Measurements from ENCODE around the gene TNS2.
"Not testable (repeated sequence)": the region's sequence is repeated elsewhere in the genome, so short reads cannot be mapped to it uniquely, and the experiment has no call there.

The TNS2 gene

DNA sequence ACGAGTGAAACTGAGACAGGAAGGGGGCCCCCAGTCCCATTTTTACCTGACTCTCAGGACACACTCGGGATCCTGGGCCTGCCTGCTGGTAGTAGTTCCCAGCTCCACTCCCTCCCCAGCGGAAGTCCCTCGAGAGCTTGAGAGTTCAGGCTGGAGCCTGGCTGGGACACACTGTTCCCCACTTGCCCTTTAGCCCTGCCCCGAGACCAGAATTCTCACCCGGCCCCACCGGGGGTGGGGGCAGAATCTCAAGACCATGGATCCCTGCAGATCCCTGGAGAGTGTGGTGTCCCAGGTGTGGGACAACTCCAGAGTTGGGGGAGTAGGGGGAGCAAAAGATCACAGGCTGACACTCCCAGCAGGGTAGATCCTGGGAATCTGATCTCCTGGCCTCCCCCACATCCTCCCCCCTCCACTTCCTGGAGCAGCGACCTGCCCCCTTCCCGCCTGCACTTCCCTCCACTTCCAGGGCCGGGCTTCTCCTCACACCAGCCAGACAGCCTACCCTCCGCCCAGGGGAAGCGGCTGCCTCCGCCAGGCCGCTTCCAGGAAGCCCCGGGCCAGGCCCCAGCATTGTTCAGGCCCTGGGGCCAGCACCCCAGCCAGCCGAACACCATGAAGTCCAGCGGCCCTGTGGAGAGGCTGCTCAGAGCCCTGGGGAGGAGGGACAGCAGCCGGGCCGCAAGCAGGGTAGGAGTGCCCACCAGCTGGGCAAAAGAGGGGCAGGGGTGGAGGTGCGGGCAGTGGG, at the start of gene TNS2:
TNS2 (plus strand) TSS at position 495 of the 748 bp plus-strand sequence; CDS start at position 616, 121 bp downstream.
- no peak for DNase-seq (ENCODE audit: low read depth)

GRCh38 chr12:53004178-53004577, 45.7 kb upstream of the TNS2 start:
- DNase-seq (ENCODE audit: low read depth) = no peak

- DNase-seq (ENCODE audit: low read depth) = no peak
Observed at GRCh38 chr12:53004582-53004981, 45.3 kb upstream of the TNS2 start.

- no peak for DNase-seq (ENCODE audit: low read depth)
Observed at GRCh38 chr12:53005215-53005985, 44.5 kb upstream of the TNS2 start.

GRCh38 chr12:53005986-53006809, 43.7 kb upstream of the TNS2 start, which contains the start of gene EIF4B:
Gene EIF4B (plus strand): TSS chr12:53006456. CDS start chr12:53006484, 28 bp downstream.
- peak; percentile 97 for DNase-seq (ENCODE audit: low read depth)

- DNase-seq (ENCODE audit: low read depth) = peak; percentile 62
Observed at GRCh38 chr12:53006810-53007309, 43.0 kb upstream of the TNS2 start.

DNA sequence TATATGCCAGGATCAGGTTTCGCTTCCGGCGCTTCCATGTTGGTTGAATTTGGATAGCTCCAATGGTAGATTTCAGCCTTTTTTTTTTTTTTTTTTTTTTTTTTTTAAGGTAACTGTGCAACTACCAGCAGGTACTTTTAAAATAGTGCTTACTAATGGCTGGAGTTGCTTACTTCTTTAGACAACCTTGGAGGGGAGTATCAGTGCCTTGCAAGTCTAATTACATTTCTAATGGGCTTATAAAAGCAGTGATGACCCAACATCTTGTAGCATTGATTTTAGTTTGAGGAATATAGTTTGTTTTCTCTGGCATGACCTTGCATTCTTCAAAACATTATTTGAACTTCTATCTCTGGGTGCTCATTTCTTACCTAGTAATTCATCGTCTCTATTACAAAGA, 42.5 kb upstream of the TNS2 start:
- DNase-seq (ENCODE audit: low read depth) = no peak

DNA sequence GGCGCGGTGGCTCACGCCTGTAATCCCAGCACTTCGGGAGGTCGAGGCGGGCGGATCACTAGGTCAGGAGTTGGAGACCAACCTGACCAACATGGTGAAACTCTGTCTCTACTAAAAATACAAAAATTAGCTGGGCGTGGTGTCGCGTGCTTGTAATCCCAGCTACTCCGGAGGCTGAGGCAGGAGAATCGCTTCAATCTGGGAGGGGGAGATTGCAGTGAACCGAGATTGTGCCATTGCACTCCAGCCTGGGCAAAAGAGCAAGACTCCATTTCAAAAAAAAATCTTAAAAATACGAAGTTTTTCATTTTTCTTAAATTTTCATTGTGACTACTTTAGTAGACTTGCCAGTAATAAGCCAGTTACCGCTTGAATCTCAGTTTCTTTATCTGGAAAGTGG, 41.1 kb upstream of the TNS2 start:
- not testable (repeated sequence) for DNase-seq (ENCODE audit: low read depth)

- no peak for DNase-seq (ENCODE audit: low read depth)
Observed at GRCh38 chr12:53010955-53011354, 38.9 kb upstream of the TNS2 start.

DNA sequence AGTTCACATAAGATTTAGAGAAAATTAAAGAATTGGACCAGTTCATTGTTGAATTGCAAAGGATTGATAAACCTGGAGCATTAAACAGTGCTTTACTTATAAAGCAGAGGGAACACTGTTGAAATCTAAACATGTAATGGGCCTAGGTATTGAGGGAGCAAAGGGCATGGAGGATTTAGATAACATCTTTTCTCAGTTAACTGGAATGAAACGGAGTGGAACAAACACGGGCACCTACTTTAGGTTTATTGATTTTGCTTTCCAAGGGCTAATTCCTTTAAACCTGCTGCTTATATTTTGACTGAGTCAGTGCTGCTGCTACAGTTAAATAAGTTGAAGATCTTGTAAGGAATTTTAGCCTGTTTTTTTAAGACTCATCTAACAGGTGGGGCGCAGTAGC, 38.0 kb upstream of the TNS2 start:
- no peak for DNase-seq (ENCODE audit: low read depth)

- DNase-seq (ENCODE audit: low read depth) = no peak
Observed at GRCh38 chr12:53012928-53013327, 36.9 kb upstream of the TNS2 start.

DNA sequence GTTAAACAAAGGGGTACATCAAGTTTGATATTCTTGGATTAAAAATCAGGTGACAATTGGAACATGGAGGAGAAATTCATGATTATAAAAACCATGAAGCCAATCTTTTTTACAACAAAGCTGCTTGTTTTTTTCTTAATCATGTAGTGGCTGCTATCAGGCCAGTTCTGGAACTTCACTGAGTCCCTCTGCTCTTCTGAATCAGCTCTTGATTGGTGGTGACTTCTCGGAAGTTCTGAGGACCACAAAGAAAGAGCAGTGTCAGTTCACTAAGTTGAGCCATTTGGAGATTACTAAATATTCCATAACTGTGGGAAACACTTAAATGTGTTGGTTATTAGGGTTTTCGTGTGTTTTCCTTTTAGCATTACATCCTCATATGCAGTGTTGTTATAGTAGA, 35.2 kb upstream of the TNS2 start:
- DNase-seq (ENCODE audit: low read depth) = no peak

DNA sequence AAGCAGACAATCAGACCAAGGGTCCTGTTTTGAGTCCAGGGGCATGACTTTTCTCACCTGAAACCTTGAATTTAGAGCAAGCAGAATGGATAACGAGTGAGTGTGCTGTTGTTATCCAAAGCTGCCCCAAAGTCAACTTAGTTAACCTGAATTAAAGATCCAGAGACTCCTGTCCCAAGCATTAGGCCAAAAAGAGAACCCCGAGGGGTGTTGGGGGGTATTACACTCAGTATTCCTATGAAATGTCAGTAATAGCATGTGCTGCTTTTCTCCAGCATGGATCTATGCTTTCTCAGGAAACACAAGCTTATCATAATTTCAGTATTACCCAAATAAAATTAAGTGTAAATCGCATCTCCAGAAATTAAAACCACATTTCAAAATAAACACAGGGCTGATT, 24.6 kb upstream of the TNS2 start:
- DNase-seq (ENCODE audit: low read depth) = no peak

DNA sequence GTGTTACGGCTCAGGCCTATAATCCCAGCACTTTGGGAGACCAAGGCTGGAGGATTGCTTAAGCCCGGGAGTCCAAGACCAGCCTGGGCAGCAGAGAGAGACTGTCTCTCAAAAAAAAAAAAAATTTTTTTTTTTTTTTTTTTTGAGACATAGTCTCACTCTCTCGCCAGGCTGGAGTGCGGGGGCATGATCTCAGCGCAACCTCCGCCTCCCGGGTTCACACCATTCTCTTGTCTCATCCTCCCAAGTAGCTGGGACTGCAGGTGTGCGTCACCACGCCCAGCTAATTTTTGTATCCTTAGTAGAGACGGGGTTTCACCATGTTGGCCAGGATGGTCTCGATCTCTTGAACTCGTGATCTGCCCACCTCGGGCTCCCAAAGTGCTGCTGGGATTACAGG, 22.9 kb upstream of the TNS2 start:
- DNase-seq (ENCODE audit: low read depth) = not testable (repeated sequence)

- no peak for DNase-seq (ENCODE audit: low read depth)
Observed at GRCh38 chr12:53031616-53032015, 18.2 kb upstream of the TNS2 start.

GRCh38 chr12:53033832-53034231, 16.0 kb upstream of the TNS2 start:
- DNase-seq (ENCODE audit: low read depth) = not testable (repeated sequence)

DNA sequence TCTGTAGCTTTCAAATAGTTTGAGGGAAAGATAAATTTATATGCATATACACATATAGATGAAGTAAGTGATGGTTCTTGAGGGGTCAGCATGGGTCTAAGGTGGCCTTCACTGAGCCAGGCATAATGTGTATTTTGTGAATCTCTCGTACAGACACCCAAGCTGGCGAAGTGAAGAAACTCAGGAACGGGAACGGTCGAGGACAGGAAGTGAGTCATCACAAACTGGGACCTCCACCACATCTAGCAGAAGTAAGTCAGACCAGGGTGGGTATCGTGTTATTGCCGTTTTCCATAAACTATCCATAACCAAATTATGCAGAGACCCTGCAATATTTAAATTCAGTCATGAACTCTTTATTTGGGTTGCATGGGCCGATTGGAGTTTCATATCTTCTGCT, 15.4 kb upstream of the TNS2 start:
- no peak for DNase-seq (ENCODE audit: low read depth)

DNA sequence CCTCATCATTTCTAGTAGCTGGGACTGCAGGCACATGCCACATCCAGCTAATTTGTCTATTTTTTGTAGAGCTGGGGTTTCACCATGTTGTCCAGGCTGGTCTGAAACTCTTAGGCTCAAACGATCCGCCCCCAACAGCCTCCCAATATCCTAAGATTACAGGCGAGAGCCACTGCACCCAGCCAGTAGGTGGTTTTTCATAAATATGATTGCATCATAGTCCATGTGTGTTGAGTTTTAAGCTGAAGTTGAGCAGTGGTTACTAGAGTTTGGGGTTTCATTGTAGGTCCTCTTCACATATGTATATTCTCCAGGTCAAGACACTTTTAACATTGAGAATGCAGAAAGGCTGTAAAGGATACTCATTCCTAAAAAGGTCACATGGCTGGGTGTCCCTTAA, 13.1 kb upstream of the TNS2 start:
- no peak for DNase-seq (ENCODE audit: low read depth)

GRCh38 chr12:53039851-53040250, 10.0 kb upstream of the TNS2 start:
- no peak for DNase-seq (ENCODE audit: low read depth)

DNA sequence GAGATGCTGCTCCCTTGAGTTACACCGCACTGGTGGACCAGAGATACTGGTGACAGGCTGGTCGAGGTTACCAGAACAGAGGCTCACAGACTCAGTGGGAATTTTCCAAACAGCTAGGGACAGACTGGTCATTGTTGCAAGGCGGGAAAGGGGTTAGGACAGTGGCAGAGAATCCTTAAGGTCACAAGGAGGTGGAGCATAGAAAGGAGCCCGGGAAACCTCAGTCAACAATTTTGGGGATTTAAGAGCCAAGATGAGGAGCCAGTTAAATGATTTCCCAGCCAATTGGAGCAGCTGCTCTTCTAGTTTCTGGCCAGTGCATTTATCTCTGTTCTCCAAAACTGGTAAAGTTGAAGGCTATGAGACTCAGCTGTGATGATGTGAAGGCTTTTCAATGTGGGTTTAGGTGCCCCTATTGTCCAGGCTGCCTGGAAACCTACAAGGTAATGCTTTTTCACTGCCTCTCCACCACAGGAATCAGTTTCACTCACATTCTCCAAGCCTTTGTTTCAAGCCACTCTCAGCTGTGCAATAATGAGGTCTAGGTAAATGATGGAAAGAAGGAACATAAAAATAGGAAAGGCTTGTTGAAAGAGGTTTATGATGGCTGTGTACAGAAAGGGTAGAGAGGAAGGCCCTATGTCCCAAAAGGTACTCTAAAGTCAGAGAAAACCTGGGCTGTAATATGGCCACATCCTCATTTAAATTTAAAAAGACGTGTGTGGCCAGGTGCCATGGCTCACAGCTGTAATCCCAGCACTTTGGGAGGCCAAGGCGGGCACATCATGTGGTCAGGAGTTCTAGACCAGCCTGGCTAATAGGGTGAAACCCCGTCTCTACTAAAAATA, 7.0 kb upstream of the TNS2 start:
- no peak for DNase-seq (ENCODE audit: low read depth)

DNA sequence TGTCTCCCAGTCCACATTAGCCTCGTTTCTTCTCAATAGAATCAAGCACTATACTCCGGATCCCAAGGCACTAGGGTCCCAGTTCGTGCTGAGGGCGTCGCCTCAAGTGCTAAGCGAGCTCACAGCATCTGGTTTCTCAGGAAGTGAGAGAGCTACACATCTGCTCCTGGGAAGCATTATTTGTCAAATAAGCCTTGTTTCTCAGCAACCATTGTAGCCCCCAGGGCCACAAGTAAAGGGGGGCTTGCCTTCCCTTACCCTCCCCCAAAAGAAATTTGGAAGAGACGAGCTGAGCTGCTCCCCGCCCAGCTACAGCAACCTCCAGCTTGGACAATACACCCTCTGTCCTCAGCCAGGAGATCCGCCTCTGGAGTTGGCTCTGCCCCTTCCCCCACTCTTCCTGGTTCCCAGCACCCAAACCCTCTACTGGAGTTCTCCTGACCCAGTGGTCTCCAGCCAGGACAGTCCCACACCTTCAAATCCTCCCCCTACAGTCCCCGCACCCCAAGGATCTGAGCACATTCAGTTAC, 5.7 kb upstream of the TNS2 start:
- no peak for DNase-seq (ENCODE audit: low read depth)

All from stimulated activated CD8-positive, alpha-beta memory T cell treated with anti-CD3 and anti-CD28 coated beads, Interleukin-15, amount 100 ng/mL, for 24 hours (primary cell).